ENCODE measurements around the gene TREML2. TPM values are rescaled to one million over a fixed set of nuclear protein-coding genes. Genes with fewer than 3 reads are reported as not detected.

The TREML2 gene
- total and polyA plus RNA-seq, 2 of the 13 experiments (the other 11 are each of a cell fraction or from before 2014, with no cell fraction given): not detected

DNA sequence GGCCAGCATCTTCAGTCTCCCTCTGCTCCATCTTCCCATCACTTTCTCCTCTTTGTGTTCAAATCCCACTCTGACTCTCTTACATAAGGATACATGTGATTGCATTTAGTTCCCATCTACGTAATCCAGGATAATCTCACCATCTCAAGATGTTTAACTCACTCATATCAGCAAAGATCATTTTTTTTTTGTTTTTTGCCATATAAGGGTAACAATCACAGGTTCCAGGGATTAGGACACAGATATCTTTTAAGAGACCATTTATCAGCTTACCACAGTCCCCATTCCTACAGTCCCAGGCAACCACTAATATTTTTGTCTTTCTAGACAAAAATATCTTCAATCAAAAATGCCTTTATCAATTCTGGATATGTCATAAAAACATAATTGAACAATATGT, 3.2 kb upstream of the TREML2 start:
- in situ Hi-C loops (cut with HindIII; ENCODE audit: extremely low pct_ligation_motif_present, low pct_unique_long_range_greater_than_20kb) (no loop called here), intact Hi-C loops (cut with micrococcal nuclease; ENCODE audit: unreplicated experiment) (no loop called here)
- H4K20me1 ChIP-seq (ENCODE audit: insufficient read depth, low read length): no peaks in the 10 kb centered on the region
- H2AFZ ChIP-seq (ENCODE audit: low read length): no peak overlapping the region
- no peak overlapping the region for H3K27ac ChIP-seq (ENCODE audit: extremely low read length, insufficient read depth, low read length)
- ChIA-PET POLR2A (no interaction called here), CTCF (ENCODE audit: low intra/inter-chr PET ratio, low total read pairs) (no interaction called here)
- H3K4me2 ChIP-seq (ENCODE audit: low read depth, low read length): no peak overlapping the region
- TF ChIP-seq RFX1 (IDR thresholded peaks at IDR 0.05): no peak
- TF ChIP-seq ZNF598 (CRISPR knock-in tag; IDR thresholded peaks at IDR 0.05; ENCODE audit: borderline replicate concordance): no peak
- TF ChIP-seq CREB1 (IDR thresholded peaks at IDR 0.05): no peak
- no peak for TF ChIP-seq CREB1 (CRISPR knock-in tag; IDR thresholded peaks at IDR 0.05)
- TF ChIP-seq, protein P1, sequence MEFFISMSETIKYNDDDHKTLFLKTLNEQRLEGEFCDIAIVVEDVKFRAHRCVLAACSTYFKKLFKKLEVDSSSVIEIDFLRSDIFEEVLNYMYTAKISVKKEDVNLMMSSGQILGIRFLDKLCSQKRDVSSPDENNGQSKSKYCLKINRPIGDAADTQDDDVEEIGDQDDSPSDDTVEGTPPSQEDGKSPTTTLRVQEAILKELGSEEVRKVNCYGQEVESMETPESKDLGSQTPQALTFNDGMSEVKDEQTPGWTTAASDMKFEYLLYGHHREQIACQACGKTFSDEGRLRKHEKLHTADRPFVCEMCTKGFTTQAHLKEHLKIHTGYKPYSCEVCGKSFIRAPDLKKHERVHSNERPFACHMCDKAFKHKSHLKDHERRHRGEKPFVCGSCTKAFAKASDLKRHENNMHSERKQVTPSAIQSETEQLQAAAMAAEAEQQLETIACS (CRISPR knock-in tag; IDR thresholded peaks at IDR 0.05): no peak
- TF ChIP-seq KDM1A (CRISPR knock-in tag; IDR thresholded peaks at IDR 0.05): no peak
- no peak for TF ChIP-seq ZNF724P (CRISPR knock-in tag; IDR thresholded peaks at IDR 0.05; ENCODE audit: borderline replicate concordance)
- TF ChIP-seq HMG20A (CRISPR knock-in tag; IDR thresholded peaks at IDR 0.05; ENCODE audit: borderline replicate concordance): no peak
- TF ChIP-seq, protein P2, sequence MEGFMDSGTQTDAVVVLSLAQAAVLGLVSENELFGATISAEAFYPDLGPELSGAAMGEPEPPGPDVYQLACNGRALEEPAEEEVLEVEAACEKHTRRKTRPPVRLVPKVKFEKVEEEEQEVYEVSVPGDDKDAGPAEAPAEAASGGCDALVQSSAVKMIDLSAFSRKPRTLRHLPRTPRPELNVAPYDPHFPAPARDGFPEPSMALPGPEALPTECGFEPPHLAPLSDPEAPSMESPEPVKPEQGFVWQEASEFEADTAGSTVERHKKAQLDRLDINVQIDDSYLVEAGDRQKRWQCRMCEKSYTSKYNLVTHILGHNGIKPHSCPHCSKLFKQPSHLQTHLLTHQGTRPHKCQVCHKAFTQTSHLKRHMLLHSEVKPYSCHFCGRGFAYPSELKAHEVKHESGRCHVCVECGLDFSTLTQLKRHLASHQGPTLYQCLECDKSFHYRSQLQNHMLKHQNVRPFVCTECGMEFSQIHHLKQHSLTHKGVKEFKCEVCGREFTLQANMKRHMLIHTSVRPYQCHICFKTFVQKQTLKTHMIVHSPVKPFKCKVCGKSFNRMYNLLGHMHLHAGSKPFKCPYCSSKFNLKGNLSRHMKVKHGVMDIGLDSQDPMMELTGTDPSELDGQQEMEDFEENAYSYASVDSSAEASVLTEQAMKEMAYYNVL (CRISPR knock-in tag; IDR thresholded peaks at IDR 0.05; ENCODE audit: borderline replicate concordance): no peak
- TF ChIP-seq TP53 (CRISPR knock-in tag; conservative IDR thresholded peaks at IDR 0.05): no peak
- TF ChIP-seq ZNF792 (CRISPR knock-in tag; IDR thresholded peaks at IDR 0.05): no peak
- TF ChIP-seq POLR2A (IDR thresholded peaks at IDR 0.05; ENCODE audit: insufficient read depth in 1 of 2, low read depth in 2 of 2, low read length in 2 of 2): no peak
- TF ChIP-seq, protein P3, sequence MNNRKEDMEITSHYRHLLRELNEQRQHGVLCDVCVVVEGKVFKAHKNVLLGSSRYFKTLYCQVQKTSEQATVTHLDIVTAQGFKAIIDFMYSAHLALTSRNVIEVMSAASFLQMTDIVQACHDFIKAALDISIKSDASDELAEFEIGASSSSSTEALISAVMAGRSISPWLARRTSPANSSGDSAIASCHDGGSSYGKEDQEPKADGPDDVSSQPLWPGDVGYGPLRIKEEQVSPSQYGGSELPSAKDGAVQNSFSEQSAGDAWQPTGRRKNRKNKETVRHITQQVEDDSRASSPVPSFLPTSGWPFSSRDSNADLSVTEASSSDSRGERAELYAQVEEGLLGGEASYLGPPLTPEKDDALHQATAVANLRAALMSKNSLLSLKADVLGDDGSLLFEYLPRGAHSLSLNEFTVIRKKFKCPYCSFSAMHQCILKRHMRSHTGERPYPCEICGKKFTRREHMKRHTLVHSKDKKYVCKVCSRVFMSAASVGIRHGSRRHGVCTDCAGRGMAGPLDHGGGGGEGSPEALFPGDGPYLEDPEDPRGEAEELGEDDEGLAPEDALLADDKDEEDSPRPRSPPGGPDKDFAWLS (CRISPR knock-in tag; IDR thresholded peaks at IDR 0.05; ENCODE audit: borderline replicate concordance): no peak
- no peak for TF ChIP-seq CHD4 (IDR thresholded peaks at IDR 0.05; ENCODE audit: borderline replicate concordance, low read length)
- no peak for TF ChIP-seq ISX (CRISPR knock-in tag; conservative IDR thresholded peaks at IDR 0.05)
- TF ChIP-seq, protein P4, sequence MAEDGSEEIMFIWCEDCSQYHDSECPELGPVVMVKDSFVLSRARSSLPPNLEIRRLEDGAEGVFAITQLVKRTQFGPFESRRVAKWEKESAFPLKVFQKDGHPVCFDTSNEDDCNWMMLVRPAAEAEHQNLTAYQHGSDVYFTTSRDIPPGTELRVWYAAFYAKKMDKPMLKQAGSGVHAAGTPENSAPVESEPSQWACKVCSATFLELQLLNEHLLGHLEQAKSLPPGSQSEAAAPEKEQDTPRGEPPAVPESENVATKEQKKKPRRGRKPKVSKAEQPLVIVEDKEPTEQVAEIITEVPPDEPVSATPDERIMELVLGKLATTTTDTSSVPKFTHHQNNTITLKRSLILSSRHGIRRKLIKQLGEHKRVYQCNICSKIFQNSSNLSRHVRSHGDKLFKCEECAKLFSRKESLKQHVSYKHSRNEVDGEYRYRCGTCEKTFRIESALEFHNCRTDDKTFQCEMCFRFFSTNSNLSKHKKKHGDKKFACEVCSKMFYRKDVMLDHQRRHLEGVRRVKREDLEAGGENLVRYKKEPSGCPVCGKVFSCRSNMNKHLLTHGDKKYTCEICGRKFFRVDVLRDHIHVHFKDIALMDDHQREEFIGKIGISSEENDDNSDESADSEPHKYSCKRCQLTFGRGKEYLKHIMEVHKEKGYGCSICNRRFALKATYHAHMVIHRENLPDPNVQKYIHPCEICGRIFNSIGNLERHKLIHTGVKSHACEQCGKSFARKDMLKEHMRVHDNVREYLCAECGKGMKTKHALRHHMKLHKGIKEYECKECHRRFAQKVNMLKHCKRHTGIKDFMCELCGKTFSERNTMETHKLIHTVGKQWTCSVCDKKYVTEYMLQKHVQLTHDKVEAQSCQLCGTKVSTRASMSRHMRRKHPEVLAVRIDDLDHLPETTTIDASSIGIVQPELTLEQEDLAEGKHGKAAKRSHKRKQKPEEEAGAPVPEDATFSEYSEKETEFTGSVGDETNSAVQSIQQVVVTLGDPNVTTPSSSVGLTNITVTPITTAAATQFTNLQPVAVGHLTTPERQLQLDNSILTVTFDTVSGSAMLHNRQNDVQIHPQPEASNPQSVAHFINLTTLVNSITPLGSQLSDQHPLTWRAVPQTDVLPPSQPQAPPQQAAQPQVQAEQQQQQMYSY (CRISPR knock-in tag; IDR thresholded peaks at IDR 0.05): no peak
- TF ChIP-seq ZSCAN20 (CRISPR knock-in tag; IDR thresholded peaks at IDR 0.05; ENCODE audit: borderline replicate concordance): no peak
- no peak for TF ChIP-seq ZNF556 (CRISPR knock-in tag; IDR thresholded peaks at IDR 0.05; ENCODE audit: borderline replicate concordance)
- no peak overlapping the region for H3K9ac ChIP-seq (ENCODE audit: insufficient read depth, low read depth, low read length)
- H3K36me3 ChIP-seq (replicated peaks in 1 of 2; ENCODE audit: control insufficient read depth in 1 of 2, insufficient read depth in 2 of 2, low read length in 2 of 2): no peaks in the 10 kb centered on the region
- no peak for DNase-seq (ENCODE audit: low spot score)
- H3K4me3 ChIP-seq (replicated peaks in 1 of 3; ENCODE audit: insufficient read depth in 1 of 3, low read depth in 2 of 3, low read length in 3 of 3): no peak overlapping the region
- no peak for FAIRE-seq
- peaks cover 0 to 3% of the 10 kb centered on the region in 2 experiments; a peak in 2 of 5 replicates for H3K27me3 ChIP-seq (ENCODE audit: control insufficient read depth in 1 of 2, insufficient read depth in 2 of 2, low read length in 2 of 2)
- 2% methylated on average over 1 of the region's 1 CpG for WGBS (ENCODE audit: low lambda C conversion rate)
- no peaks in the 10 kb centered on the region for H3K79me2 ChIP-seq (ENCODE audit: insufficient read depth, low read length)
- H3K9me3 ChIP-seq (ENCODE audit: low read length): no peaks in the 10 kb centered on the region
- H3K4me1 ChIP-seq (ENCODE audit: insufficient read depth, low read length): no peaks in the 10 kb centered on the region
- BruUV-seq (replicated peaks): no TSS peak
- ATAC-seq: no peak
